Right renal pelvis (tissue), 4 donors: ENCODE data around the gene TRIM29. TPM values are rescaled to one million over a fixed set of nuclear protein-coding genes. Genes with fewer than 3 reads are reported as not detected.
"Not testable (repeated sequence)": the region's sequence is repeated elsewhere in the genome, so short reads cannot be mapped to it uniquely, and the experiment has no call there.

Source experiments
- DNase-seq, 4 donors: peaks; one replicate each; pipeline ENCODE4 v3.0.0-alpha.2; 2013; ENCODE audit warnings: low read depth in 4 of 4, low spot score in 3 of 4, missing footprints in 1 of 4
- polyA plus RNA-seq, 4 donors: library from polyadenylated mRNA; unstranded; fragments of 120-200 nt; gene quantifications; one replicate each; pipeline ENCODE4 v1.2.1, GENCODE V29; 2013; ENCODE audit not compliant: insufficient read length in 4 of 4

The TRIM29 gene, protein sequence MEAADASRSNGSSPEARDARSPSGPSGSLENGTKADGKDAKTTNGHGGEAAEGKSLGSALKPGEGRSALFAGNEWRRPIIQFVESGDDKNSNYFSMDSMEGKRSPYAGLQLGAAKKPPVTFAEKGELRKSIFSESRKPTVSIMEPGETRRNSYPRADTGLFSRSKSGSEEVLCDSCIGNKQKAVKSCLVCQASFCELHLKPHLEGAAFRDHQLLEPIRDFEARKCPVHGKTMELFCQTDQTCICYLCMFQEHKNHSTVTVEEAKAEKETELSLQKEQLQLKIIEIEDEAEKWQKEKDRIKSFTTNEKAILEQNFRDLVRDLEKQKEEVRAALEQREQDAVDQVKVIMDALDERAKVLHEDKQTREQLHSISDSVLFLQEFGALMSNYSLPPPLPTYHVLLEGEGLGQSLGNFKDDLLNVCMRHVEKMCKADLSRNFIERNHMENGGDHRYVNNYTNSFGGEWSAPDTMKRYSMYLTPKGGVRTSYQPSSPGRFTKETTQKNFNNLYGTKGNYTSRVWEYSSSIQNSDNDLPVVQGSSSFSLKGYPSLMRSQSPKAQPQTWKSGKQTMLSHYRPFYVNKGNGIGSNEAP
- 1 to 10 TPM in 2 of 4 donors, under 1 TPM in 2; 0.72 to 3.9 (median 2.4) TPM for polyA plus RNA-seq

DNA sequence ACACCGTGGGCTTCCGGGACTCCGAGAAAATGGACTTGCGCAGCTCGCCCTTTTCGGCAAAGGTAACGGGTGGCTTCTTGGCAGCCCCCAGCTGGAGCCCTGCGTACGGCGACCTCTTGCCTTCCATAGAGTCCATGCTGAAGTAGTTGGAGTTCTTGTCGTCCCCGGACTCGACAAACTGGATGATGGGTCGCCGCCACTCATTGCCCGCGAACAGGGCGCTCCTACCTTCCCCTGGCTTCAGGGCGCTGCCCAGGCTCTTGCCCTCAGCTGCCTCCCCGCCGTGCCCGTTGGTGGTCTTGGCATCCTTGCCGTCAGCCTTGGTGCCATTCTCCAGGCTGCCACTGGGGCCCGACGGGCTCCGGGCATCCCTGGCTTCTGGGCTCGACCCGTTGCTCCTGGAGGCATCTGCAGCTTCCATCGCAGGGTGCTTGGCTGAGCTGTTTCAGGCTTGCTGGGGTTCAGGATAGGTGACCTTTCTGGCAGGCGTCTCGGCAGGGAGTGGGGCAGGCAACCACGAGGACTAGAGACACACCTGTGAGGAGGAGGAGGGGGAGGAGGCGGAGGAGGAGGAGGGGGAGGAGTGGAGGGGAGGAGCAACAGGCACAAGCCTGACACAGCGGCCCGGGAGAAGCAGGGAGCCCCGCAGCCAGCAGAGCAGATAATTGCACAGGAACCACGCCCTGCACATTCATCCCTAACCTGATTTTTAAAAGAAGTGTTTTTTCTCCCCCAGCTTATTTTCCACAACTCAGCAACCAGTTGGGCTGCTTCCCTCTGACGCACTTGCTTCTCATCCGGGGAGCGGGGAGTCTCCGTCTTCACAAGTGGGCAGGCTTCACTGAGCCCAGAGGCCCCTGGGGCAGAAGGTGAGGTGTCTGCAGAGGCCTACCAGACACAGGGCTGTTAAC lies at the start of gene TRIM29:
Gene TRIM29, minus strand, starts transcription at position 503 of the 911 bp plus-strand sequence. Its CDS starts 82 bp downstream, at position 421.
- DNase-seq = peak; percentile 13 to 38 (median 20)

GRCh38 chr11:120186774-120187591 lies 49.1 kb upstream of the TRIM29 start:
- DNase-seq = peak in 1 of 4 donors; percentile 72

- no peak for DNase-seq
Measured at GRCh38 chr11:120186456-120186773, 48.5 kb upstream of the TRIM29 start.

- peak in 3 of 4 donors; percentile 51 to 83 (median 75) for DNase-seq
Measured at GRCh38 chr11:120185706-120186455, 48.0 kb upstream of the TRIM29 start.

DNA sequence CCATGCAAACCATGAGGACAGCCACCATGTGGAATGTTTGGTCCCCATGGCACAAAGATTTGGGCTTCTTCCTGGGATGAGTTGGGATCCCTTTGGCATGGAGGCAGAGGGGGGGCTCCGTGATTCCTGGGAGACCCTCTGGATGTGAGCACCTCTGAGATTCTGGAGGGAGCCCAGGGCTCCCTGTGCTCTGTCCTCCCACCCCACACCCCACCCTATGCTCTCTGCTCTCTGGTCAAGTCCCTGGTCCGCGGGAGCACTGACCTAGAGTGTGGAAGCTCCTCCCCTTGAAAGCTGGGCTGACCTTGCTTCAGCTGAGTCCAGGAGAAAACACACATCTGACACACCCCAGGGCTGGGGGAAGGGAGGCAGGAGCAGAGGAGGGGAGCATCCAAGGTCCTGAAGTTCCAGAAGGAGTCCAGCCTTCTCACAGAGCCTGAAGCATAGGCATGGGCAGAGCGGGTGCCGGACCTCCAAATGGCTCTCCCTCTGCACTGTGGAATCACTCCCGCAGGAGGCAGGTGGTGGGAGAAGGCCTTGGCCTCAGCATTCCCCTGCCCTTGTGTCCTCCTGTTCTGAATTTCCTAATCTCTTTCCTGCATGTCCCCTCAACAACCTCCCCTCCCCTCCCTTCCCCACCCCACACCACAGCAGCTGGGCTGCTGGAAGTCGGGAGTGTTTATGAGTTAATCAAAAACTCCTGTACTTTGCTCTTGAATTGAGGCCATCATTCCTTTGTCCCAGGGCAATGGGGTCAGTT lies 47.2 kb upstream of the TRIM29 start:
- DNase-seq = peak in 1 of 4 donors; percentile 60

- DNase-seq = no peak
Measured at GRCh38 chr11:120184371-120184945, 46.5 kb upstream of the TRIM29 start.

DNA sequence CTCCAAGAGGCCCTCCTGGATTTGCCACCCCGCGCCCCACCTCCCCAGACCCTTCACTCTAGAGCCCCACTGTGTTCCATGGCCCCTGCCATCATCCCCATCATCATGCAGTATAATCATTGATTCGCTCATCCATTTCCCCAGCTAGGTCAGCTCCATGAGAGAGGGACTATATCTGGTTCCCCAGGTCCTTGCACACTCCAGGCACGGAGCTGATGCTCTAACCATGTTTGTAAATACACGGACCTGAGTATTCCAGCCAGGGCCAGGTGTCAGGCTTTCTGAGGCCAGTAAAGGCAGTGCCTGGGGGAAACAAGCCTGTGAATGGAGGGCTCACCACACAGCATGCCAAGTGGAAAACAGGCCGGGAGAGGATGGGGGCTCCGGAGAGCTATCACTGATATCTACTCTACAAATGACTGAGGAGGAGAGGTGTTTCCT lies 45.8 kb upstream of the TRIM29 start:
- DNase-seq = no peak

DNA sequence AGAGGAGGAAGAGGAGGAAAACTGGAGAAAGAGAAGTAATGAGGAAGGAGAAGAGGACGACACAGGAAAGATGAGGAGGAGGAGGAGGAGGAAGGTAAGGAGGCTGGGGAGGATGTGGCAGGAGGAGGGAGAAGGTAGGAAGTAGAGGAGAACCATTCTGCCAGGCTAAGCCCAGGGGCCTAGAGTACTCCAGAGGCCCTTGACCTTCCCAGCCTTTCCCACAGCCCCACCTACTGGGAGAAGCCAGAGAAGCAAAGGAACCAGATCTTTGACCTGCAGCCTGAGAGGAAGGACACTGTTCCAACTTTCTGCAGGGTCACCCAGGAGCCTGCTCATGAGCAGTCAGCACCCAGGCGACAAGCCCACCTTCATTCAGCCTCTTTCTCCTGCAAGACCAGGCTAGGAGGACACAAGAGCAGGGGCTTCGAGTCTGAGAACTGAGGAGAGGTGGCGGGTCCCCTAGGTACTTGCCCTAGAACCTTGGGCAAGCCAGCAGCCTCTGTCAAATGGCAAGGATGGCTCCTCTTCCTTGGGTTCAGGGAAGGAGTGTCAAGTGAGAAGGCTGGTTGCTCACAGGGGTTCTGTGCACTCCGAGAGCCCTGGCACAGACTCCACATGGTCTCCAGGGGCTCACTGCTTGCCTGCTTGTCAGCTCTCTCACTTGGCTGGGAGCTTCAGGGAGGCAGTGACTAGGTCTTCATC lies 45.0 kb upstream of the TRIM29 start:
- no peak for DNase-seq

DNA sequence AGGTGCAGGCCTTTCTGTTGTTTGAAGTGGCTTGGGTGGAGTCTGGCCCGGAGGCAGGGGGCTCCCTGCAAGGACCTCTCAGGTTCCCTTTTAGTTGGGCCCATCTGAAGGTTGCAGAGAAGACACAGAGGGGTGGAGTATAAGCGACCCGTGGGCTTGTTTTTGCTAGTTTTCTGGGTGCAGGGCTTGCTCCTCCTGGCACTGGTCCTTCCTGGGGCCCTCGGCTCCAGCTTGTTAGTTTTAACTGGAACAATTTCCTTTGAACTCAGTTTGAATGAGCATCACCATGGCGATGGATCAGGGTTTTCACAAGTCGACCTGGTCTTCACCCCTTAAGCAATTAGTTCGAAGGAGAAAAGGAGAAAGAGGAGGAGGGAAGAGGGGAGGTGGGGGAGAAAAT lies 44.5 kb upstream of the TRIM29 start:
- DNase-seq = no peak

- DNase-seq = no peak
Measured at GRCh38 chr11:120181376-120181975, 43.6 kb upstream of the TRIM29 start.

DNA sequence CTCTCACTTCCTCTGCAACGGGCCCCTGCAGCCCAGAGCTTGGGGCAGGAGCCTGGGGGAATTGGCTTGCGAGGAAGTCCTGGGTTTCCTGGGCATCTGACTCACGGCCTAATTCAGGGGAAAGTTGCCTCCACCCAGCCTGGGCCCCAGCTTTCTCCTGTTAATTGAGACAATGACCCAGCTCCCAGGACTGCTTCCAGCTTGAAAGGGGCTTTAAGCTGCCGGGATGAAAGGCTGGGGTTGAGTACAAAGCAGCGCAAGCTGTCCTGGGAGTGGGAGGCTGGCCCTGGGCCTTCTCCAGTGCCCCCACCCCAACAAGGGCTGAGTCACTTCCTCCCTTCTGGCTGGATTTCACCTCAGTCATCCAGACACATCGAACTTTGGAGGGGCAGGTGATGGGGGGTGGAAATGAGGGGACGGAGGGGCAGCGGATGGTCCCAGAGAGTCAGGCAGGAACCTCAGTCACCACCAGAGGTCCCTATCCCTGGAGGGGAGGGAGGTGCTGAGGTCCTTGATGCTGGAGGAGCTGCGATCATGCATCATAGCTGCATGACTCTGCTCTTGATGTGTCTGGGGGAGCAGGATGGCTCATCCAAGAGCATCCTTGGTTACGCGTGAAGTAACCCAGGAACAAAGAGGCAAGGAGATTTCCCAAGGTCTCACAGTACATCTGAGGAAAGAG lies 42.8 kb upstream of the TRIM29 start:
- no peak for DNase-seq

- DNase-seq = not testable (repeated sequence)
Measured at GRCh38 chr11:120180063-120180462, 42.1 kb upstream of the TRIM29 start.

- no peak for DNase-seq
Measured at GRCh38 chr11:120179057-120179672, 41.3 kb upstream of the TRIM29 start.

DNA sequence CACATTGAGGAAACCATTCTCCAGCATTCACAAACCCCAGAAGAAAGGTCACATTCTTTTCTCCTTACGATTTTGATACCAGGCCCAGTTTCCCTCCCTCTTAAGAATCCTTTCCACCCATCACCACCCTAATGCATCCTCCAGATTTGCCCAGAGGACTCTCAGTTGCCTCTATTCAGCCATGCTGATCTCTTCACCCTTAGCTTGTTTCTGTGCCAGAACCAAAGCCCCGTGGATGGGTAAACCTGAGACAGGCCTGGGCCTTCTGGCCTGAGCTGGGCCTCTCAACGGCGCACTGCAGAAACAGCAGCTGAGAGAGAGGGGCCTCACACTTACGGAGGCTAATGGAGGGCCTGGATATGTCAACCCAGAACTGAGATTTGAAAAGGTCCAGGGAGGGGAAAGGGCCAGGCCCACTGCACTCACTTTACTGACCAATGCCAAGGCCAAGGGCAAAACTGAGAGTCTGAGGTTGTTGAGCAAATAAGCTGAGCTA lies 40.7 kb upstream of the TRIM29 start:
- no peak for DNase-seq

- DNase-seq = no peak
Measured at GRCh38 chr11:120174866-120175265, 37.0 kb upstream of the TRIM29 start.

DNA sequence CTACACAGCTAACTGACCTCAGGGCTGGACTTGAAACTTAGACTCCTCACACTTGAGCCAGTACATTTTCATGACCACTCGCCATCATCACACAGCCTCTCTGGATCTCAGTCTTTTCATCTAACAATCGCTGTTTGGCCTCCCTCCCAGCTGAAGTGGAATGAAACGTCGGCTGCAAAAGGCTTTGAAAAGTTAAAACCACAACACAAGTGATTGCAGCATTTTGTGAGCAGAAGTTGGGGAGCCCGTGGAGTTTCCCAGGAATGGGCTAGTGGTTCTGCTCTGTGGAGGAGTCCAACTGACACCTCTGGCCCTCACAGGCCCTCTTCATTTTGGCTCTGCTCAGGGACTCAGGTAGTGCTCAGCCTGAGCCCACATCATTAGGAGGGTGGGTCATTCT lies 35.9 kb upstream of the TRIM29 start:
- DNase-seq = no peak
